ENCODE measurements around the gene ZFYVE27. TPM values are rescaled to one million over a fixed set of nuclear protein-coding genes. Genes with fewer than 3 reads are reported as not detected.

The ZFYVE27 gene, protein sequence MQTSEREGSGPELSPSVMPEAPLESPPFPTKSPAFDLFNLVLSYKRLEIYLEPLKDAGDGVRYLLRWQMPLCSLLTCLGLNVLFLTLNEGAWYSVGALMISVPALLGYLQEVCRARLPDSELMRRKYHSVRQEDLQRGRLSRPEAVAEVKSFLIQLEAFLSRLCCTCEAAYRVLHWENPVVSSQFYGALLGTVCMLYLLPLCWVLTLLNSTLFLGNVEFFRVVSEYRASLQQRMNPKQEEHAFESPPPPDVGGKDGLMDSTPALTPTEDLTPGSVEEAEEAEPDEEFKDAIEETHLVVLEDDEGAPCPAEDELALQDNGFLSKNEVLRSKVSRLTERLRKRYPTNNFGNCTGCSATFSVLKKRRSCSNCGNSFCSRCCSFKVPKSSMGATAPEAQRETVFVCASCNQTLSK
- 14.3 and 15.0 TPM in 2 replicates for total RNA-seq

DNA sequence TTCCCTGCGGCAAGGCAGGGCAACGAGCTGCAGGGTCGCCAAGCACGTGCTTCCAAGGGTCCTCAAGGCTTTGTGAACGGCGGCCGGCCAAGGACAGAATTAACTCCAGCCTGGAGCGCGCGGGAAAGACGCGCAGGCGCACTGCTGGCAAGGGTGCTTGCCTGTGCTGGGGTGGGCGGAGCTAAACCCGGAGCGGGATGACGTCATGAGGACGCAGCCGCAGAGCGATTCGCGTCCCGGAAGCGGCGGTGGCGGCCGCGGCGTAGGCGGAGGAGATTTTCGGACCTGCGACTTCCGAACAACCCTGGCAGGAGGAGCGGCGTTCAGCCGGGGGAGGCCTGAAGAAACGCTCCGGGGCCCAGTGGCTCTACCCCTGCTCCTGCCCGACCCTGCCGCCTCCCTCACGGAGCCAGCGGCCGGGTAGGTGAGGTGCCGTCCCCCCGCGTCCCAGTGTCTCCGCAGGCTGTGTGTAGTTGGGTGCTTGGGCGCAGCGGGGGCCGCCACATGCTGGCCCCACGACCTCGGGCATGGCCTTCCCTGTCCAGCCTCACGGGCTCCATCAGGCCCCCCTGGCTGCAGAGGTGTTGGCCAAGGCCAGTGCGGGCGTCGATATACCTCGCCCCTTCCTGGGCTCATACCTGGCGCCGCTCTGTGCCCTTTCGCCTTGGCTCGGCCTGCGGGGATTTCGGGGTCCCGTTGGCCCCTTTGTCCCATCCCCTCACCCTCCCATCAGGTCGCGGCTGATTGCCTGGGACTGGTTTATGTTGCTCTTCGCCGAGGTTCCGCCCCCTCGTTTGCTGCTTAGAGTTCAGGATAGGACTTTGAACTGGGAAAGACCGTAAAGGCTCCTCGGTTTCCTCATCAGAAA, at the start of gene ZFYVE27:
TSS of gene ZFYVE27 (plus strand) at position 227 of the 868 bp plus-strand sequence. CDS start 1,350 bp downstream, outside the sequence.

DNA sequence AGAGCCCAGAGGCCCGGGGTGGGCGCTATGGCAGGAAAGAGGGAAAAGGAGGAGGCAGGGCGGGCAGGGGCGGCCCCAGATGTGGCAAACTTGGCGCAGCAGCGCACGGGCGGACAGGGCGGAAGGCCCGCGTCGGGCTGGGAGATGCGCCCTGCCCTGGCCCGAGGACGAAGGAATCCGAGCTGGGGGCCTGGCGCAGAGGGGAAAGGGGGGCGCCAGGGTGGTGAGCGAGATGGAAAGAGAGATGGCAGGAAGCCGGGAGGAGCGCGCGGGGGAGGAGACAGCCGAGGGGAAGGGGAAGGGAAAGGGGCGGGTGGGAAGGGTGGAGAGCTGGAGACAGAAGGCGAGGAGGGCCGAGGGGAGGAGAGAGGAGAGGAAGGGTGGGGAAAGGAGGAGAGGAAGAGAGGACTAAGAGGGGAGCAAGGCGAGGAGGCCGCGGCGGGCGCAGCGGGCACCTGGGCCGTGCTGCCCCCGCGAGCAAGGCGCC, 23.5 kb upstream of the ZFYVE27 start, which contains the start of gene MARVELD1:
TSS of gene MARVELD1 (plus strand) at position 392 of the 487 bp plus-strand sequence. CDS start 147 bp downstream, outside the sequence.

DNA sequence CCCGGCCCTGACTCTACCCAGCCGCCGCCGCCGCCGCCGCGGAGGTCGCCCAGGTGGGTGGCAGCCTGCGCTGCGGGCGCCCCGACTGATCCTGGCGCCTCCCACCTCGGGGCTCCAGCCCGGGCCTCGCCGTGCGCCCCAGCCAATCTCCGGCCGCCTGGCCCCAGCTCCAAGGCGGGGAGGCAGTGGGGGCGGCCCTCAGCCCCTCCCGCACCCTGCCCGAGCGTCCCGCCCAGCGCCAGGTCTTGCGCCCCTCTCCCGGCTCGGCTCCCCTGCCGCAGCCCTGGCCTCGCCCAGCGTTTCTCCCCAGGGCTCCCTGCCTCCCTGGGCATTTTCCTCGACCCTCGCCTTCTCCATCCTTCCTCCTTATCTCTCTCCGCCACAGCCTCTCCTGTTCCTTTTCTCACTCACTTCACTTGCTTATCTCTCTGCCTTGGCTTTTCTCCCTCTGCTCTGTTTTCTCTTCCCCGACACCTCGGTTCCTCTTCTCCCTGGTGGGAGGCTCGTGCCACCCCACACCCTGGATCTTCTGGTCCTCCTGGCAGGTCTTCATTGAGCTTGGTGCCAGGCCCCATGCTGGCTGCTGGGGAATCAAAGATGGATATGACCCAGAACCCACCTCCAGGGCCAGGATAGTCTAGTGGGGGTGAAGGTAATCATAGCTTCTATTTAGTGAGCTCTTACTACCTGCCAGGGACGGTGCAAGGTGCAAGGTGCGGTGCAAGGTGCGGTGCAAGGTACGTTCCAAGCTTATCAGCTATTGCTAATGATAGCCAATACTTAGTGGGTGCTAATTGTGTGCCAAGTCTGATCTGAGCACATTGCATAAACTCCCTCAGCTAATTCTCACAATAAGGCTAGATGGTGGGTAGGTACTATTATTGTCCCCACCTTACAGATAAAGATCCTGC, 35.2 kb downstream of the ZFYVE27 start, which contains the start of gene SFRP5:
TSS of gene SFRP5 (minus strand) at position 87 of the 911 bp plus-strand sequence. CDS start 166 bp downstream, outside the sequence.

Other genes starting within 250 kb of the ZFYVE27 start
- 46.0 and 46.5 TPM in 2 replicates for gene MMS19, start 238.7 kb upstream of the ZFYVE27 start, total RNA-seq
- gene UBTD1, start 238.2 kb upstream of the ZFYVE27 start, total RNA-seq, result 17.7 and 22.4 TPM in 2 replicates
- gene ANKRD2, start 164.3 kb upstream of the ZFYVE27 start, total RNA-seq, result 0.16 and 4.9 TPM in 2 replicates
- gene HOGA1, start 152.7 kb upstream of the ZFYVE27 start, total RNA-seq, result 0.34 and 1.4 TPM in 2 replicates
- gene C10orf62, start 147.4 kb upstream of the ZFYVE27 start, total RNA-seq, result not detected in 2 replicates
- gene MORN4, start 103.6 kb upstream of the ZFYVE27 start, total RNA-seq, result 3.2 and 5.2 TPM in 2 replicates
- 9.8 and 14.0 TPM in 2 replicates for gene PI4K2A, start 96.5 kb upstream of the ZFYVE27 start, total RNA-seq
- gene AVPI1, start 49.9 kb upstream of the ZFYVE27 start, total RNA-seq, result 21.0 and 34.7 TPM in 2 replicates
- 9.5 and 14.8 TPM in 2 replicates for gene MARVELD1, start 23.4 kb upstream of the ZFYVE27 start, total RNA-seq
- gene SFRP5, start 34.9 kb downstream of the ZFYVE27 start, total RNA-seq, result not detected in 2 replicates
- not detected in 2 replicates for gene GOLGA7B, start 112.7 kb downstream of the ZFYVE27 start, total RNA-seq

Measured in bronchial smooth muscle cell (primary cell).